Large intestine (tissue), 3 donors: ENCODE results near the gene GPR137C. TPM values are rescaled to one million over a fixed set of nuclear protein-coding genes. Genes with fewer than 3 reads are reported as not detected.

Experiments
- DNase-seq, 2 donors: peaks; one replicate each; pipeline versions ENCODE4 v3.0.0 to v3.0.0-alpha.2; 2013
- H3K27ac ChIP-seq: one replicate; pipeline ENCODE4 v1.5.1; 2013; ENCODE audit warnings: low read length
- H3K27me3 ChIP-seq: 2 replicates; pipeline ENCODE4 v1.6.1; 2013; ENCODE audit warnings: low read length; ENCODE audit not compliant: control insufficient read depth, insufficient read depth
- H3K36me3 ChIP-seq: 2 replicates; pipeline ENCODE4 v1.6.1; 2013; ENCODE audit warnings: low read length; ENCODE audit not compliant: control insufficient read depth, insufficient read depth
- H3K4me1 ChIP-seq: one replicate; pipeline ENCODE4 v1.6.1; 2013; ENCODE audit warnings: low read length; ENCODE audit not compliant: control insufficient read depth, insufficient read depth
- H3K4me3 ChIP-seq: one replicate; pipeline ENCODE4 v1.5.1; 2013; ENCODE audit warnings: low read length
- H3K9me3 ChIP-seq: one replicate; pipeline ENCODE4 v1.6.1; 2013; ENCODE audit warnings: mild to moderate bottlenecking, low read depth, low read length, moderate library complexity; ENCODE audit not compliant: control insufficient read depth
- WGBS: methylation state at CpG from one replicate; pipeline ENCODE4 v1.1.5; 2013; ENCODE audit warnings: low lambda C conversion rate; ENCODE audit not compliant: insufficient coverage; 5-methylcytosine and 5-hydroxymethylcytosine counted together
- polyA plus RNA-seq: library from polyadenylated mRNA; unstranded; fragments of 120-200 nt; gene quantifications from one replicate; pipeline ENCODE4 v1.2.1, GENCODE V29; 2013

GPR137C gene
- polyA plus RNA-seq, 1 donor = 4.6 TPM

DNA sequence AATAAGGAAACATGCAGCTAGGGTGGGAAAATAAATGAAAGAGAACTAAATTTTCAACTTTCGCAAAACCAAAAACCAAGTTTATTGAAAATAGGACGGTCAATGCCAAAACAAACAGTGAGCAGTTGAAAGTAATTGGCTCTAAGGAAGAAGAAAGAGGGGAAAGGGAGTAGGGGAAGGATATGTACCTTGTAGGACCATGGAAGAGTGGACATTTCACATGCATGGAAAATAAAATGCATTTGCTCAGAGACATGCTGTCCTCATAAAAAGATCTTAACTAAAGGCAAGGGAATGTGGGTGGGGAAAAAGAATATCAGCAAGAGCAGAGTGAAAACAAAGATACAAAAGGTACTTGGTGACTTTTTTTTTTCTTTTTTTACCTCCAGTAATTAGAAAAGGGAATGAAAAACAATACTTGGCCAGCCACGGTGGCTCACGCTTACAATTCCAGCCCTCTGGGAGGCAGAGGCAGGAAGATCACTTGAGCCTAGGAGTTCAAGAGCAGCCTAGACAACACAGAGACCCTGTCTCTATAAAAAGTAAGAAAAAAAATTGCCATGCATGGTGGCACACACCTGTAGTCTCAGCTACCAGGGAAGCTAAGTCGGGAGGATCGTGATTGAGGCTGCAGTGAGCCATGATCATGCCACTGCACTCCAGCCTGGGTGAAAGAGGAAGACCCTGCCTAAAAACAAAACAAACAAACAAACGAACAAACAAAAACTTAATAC lies 6.9 kb upstream of the GPR137C start:
- Histone ChIP-seq H3K36me3 (peaks cover 2% of the 10 kb centered on the region), H3K27ac (no peak overlapping the region), H3K4me1 (peaks cover 5% of the 10 kb centered on the region), H3K4me3 (no peak overlapping the region), H3K27me3 (no peaks in the 10 kb centered on the region), H3K9me3 (no peaks in the 10 kb centered on the region)
- DNase-seq = no peak
- WGBS = 100% methylated on average over 2 of the region's 7 CpGs

DNA sequence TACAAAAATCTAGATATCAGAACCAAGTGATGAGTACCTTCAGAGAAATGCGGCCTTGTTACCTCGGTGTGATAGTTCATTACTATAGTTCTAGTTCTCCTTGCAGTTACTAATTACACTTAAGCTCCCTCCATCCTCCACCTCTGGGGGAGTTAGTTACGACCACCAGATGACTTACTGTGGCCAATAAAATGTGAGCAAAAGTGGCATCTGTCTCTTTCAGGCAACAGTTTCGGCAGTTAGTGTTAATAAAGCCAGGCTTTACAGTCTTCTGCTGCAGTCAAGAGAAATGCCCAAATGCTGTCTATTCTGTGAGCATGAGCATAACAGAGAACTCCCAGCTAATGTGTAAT lies 6.3 kb upstream of the GPR137C start:
- no CpG with 5 or more reads among the region's 4 CpGs for WGBS
- H3K27ac ChIP-seq = no peak overlapping the region

DNA sequence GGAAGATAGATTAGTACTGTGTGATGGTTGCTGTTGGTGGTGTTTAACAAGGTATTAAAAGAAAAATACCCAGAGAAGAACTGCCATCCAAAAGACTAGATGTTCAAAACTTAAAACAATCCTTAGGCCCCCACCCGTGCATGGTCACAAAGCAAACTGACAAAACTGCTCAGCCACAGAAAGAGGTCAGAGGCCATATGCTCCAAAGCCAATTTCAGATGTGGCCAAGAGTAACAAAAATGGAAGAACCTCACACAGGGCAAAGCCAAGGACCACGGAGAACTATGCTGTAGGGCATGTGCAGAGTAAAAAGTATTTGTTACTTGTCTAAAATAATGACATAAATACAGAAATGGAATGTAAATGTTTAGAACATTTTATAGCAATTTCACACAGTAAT lies 5.6 kb upstream of the GPR137C start:
- H3K4me1 ChIP-seq = peaks cover 9% of the 10 kb centered on the region
- no peak overlapping the region for H3K4me3 ChIP-seq
- no peak for DNase-seq
- no peak overlapping the region for H3K27ac ChIP-seq
- no peaks in the 10 kb centered on the region for H3K36me3 ChIP-seq
- WGBS = no CpG with 5 or more reads among the region's 2 CpGs
- H3K27me3 ChIP-seq = no peaks in the 10 kb centered on the region
- H3K9me3 ChIP-seq = no peaks in the 10 kb centered on the region

More for the DNA sequence above, 6.3 kb upstream of the GPR137C start:
- Histone ChIP-seq H3K4me3 (no peak overlapping the region), H3K36me3 (peaks cover 2% of the 10 kb centered on the region), H3K4me1 (peaks cover 9% of the 10 kb centered on the region), H3K27me3 (no peaks in the 10 kb centered on the region), H3K9me3 (no peaks in the 10 kb centered on the region)
- no peak for DNase-seq

DNA sequence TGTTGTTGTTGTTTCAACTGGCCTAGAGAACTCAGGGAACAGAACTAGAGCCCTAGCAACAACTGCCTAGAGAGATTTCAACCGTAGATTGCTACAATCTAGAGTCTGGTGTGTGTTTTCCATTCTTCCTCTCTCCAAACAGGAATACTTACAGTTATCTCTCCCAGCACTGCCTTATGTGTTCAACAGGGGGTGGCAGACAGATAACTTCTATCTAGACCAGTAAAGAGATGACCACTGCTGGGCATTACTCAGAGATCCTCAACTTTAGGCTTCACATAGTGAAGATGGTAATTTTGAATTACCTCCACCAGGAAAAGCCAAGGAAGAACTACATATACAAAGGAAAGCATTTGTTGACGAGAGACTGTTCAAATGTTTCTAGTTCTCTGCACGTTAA lies 5.1 kb upstream of the GPR137C start:
- Histone ChIP-seq H3K9me3 (no peaks in the 10 kb centered on the region), H3K4me1 (peaks cover 9% of the 10 kb centered on the region), H3K36me3 (no peaks in the 10 kb centered on the region), H3K27me3 (no peaks in the 10 kb centered on the region), H3K4me3 (no peak overlapping the region), H3K27ac (no peak overlapping the region)
- WGBS = 86% methylated on average over 1 of the region's 3 CpGs
- DNase-seq = no peak

DNA sequence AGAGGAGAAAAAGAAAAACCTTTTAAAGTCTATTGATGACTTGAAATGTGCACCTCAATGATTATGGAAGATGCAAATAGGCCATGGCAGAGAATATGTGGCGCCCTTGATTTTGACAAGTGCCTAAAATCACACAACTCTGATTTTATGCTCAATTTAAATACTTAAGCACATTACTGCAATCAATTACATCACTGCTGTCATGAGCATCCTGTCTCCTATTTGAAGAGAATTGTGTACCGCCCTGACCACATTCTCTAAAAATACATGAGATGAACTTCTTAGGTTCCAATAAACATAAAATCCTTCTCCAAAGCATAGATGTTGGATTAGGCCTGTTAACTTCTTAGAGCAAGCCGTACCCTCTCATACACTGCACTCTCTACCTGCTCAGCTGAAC lies 2.0 kb upstream of the GPR137C start:
- no peak overlapping the region for H3K27ac ChIP-seq
- peak overlapping the region; percentile 59 for H3K4me3 ChIP-seq
- no peak for DNase-seq
- H3K9me3 ChIP-seq = no peaks in the 10 kb centered on the region
- H3K27me3 ChIP-seq = no peaks in the 10 kb centered on the region
- no peaks in the 10 kb centered on the region for H3K36me3 ChIP-seq
- WGBS = no CpG with 5 or more reads among the region's 3 CpGs
- H3K4me1 ChIP-seq = peaks cover 13% of the 10 kb centered on the region

DNA sequence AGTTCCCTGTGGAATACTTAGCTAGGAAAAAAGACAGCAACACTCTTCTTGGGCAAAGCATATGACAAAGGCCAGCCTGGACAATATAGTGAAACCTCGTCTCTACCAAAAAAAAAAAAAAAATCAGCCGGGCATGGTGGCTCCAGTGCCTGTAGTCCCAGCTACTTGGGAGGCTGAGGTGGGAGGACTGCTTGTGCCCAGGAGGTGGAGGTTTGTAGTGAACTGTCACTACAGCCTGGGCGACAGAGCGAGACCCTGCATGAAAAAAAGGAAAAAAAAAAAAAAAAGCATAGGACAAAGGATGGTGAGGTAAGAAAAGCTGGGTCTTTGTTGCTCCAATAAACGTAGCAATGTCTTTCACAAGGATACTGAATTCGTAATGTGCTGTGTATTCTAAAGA lies 1.4 kb upstream of the GPR137C start:
- Histone ChIP-seq H3K36me3 (no peaks in the 10 kb centered on the region), H3K27me3 (no peaks in the 10 kb centered on the region), H3K27ac (peak overlapping the region; percentile 94), H3K4me1 (peaks cover 13% of the 10 kb centered on the region), H3K9me3 (no peaks in the 10 kb centered on the region), H3K4me3 (peak overlapping the region; percentile 59)
- no CpG with 5 or more reads among the region's 6 CpGs for WGBS
- no peak for DNase-seq

DNA sequence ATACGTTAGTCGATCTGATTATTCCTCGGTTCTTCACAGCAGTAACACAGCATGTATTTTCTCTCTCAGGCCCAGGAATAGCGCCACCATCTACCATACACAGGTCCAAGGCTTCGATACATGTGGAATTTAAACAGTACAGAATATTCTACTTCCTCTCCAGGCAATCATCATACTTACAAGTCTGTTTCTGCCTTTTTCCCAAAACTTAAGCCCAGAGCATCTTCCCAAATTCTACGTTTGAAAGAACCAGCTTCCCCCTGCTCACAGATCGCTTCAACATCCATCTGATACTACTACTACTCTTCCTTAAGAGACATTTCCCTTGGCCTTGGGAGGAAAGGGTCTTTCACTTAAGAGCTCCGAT lies 957 bp upstream of the GPR137C start:
- Histone ChIP-seq H3K9me3 (no peaks in the 10 kb centered on the region), H3K36me3 (no peaks in the 10 kb centered on the region), H3K27ac (peak overlapping the region; percentile 94), H3K4me3 (peak overlapping the region; percentile 59), H3K27me3 (no peaks in the 10 kb centered on the region), H3K4me1 (peaks cover 13% of the 10 kb centered on the region)
- WGBS = 0% methylated on average over 3 of the region's 8 CpGs
- peak in 1 of 2 donors; percentile 60 for DNase-seq

DNA sequence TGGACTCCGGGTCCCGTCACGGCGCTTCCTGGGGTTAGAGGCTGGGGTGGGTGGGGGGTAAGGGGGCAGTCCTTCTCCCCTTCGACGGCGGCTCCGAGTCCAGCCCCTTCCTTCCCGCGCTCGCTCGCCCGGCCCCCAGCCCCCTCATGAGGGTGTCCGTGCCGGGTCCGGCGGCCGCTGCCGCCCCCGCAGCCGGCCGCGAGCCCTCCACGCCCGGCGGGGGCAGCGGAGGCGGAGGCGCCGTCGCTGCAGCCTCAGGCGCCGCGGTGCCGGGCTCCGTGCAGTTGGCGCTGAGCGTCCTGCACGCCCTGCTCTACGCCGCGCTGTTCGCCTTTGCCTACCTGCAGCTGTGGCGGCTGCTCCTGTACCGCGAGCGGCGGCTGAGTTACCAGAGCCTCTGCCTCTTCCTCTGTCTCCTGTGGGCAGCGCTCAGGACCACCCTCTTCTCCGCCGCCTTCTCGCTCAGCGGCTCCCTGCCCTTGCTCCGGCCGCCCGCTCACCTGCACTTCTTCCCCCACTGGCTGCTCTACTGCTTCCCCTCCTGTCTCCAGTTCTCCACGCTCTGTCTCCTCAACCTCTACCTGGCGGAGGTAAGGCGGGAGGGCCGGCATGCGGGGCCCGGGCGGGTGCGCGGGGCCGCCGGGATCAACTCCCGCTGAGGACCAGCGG lies 500 bp downstream of the GPR137C start:
- Histone ChIP-seq H3K9me3 (no peaks in the 10 kb centered on the region), H3K27me3 (no peaks in the 10 kb centered on the region), H3K4me3 (peak overlapping the region; percentile 72), H3K36me3 (no peaks in the 10 kb centered on the region), H3K27ac (peak overlapping the region; percentile 68), H3K4me1 (peaks cover 13% of the 10 kb centered on the region)
- WGBS = no CpG with 5 or more reads among the region's 69 CpGs
- DNase-seq = peak in 1 of 2 donors; percentile 57

DNA sequence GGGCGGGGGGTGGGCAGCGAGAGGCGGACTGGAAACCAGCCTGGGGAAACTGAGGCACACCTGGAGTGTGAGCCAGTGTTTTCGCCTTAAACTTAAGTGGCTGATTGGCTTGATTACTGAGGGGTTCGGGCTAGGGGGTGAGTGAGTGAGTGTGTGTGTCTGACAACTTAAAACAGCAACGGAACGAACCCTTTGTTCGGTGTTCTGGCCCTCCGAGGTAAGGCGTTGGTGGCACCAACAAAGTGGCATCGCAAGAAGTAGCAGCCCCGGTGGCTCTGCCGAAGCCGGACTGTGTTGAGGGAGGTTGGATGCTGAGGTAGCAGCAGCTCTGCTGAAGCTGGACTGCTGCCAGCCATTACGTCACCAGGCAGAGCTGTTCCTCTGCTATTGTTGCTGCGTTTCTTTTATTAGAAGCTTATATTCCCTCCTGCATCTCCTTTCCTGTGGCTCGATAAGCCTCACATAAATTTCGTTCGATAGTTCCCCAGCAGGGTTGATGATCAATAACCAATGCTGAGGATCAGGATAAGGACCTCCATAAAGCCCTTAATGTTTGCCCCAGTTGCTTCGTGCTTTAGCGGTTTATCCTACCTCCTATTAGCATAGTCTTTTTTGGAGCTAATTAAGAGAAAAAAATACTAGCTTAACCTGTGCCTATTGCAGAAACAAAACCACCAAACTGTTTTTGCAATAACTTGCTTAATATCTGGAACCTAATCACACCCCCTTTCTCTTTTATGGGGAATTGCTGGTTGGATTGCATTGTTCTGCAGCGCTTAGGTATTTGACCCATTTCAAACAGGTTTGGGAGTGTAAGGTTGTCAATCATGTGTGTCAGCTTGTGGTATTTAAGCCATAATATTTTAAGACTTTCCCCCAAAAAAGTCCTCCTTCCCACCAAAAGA lies 1.3 kb downstream of the GPR137C start:
- H3K9me3 ChIP-seq = no peaks in the 10 kb centered on the region
- WGBS = 0% methylated on average over 3 of the region's 22 CpGs
- H3K4me1 ChIP-seq = peaks cover 13% of the 10 kb centered on the region
- peak overlapping the region; percentile 72 for H3K4me3 ChIP-seq
- peak overlapping the region; percentile 50 for H3K27ac ChIP-seq
- H3K27me3 ChIP-seq = no peaks in the 10 kb centered on the region
- H3K36me3 ChIP-seq = no peaks in the 10 kb centered on the region
- peak; percentile 91 to 92 for DNase-seq

DNA sequence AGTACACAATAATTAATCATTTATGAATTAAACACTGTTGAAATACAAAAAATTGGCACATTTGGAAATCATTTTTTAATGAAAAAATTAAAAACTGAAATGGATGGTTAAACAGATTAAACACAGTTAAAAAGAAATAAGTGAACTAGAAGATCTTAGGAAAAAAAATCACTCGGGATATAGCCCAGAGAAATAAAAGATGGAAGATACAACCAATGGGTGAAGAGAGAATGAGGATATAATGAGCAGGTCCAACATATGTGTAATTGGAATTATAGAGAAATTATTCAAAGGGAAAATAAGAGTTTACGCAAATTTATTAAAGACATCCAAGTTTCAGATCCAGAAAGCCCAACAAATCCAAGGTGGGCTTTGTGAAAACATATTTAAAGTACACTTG lies 6.1 kb downstream of the GPR137C start:
- H3K4me3 ChIP-seq = no peak overlapping the region
- H3K27me3 ChIP-seq = no peaks in the 10 kb centered on the region
- no peak for DNase-seq
- no peaks in the 10 kb centered on the region for H3K36me3 ChIP-seq
- H3K9me3 ChIP-seq = no peaks in the 10 kb centered on the region
- no peak overlapping the region for H3K27ac ChIP-seq
- H3K4me1 ChIP-seq = peaks cover 4% of the 10 kb centered on the region
- 100% methylated on average over 1 of the region's 2 CpGs for WGBS
